Fibroblast of lung (primary cell): ENCODE results near the gene MGLL. TPM values are rescaled to one million over a fixed set of nuclear protein-coding genes. Genes with fewer than 3 reads are reported as not detected.

Source experiments
- DNase-seq, 2 donors: peaks; one replicate each; pipeline versions ENCODE4 v3.0.0 to v3.0.0-alpha.2; 2010; ENCODE audit warnings: low read depth in 2 of 2
- H2AFZ ChIP-seq: 2 replicates; pipeline ENCODE4 v1.5.1; 2012; ENCODE audit warnings: low read length, control low read depth, inconsistent platforms
- H3K27ac ChIP-seq: 2 replicates; pipeline ENCODE4 v1.5.1; 2011; ENCODE audit warnings: low read length, control low read depth; ENCODE audit not compliant: insufficient read depth
- H3K27me3 ChIP-seq: 2 replicates; pipeline ENCODE4 v1.5.1; 2011; ENCODE audit warnings: mild to moderate bottlenecking, low read length; ENCODE audit not compliant: control insufficient read depth, insufficient read depth
- H3K36me3 ChIP-seq: 2 replicates; pipeline ENCODE4 v1.5.1; 2011; ENCODE audit warnings: low read length; ENCODE audit not compliant: control insufficient read depth, insufficient read depth
- H3K4me1 ChIP-seq: 2 replicates; pipeline ENCODE4 v1.5.1; 2011; ENCODE audit warnings: low read length; ENCODE audit not compliant: control insufficient read depth, insufficient read depth; ENCODE audit errors: extremely low read depth
- H3K4me2 ChIP-seq: 2 replicates; pipeline ENCODE4 v1.5.1; 2011; ENCODE audit warnings: low read length, control low read depth; ENCODE audit not compliant: insufficient read depth; ENCODE audit errors: extremely low read depth
- H3K4me3 ChIP-seq, 4 experiments: fragments of 200-600 bp in 1 of 4; sonication (generic) in 1 of 4; replicated peaks in 1 of 4; 2 replicates each; pipeline ENCODE4 v1.5.1; 2011 to 2016; ENCODE audit warnings: low read length in 4 of 4, low read depth in 3 of 4, mild to moderate bottlenecking in 3 of 4, control low read depth in 2 of 4, inconsistent platforms in 1 of 4, mixed read lengths in 1 of 4; ENCODE audit not compliant: insufficient read depth in 1 of 4; ENCODE audit errors: control extremely low read depth in 1 of 4
- H3K79me2 ChIP-seq: 2 replicates; pipeline ENCODE4 v1.5.1; 2012; ENCODE audit warnings: mild to moderate bottlenecking, low read length, inconsistent platforms; ENCODE audit not compliant: control insufficient read depth, insufficient read depth
- H3K9ac ChIP-seq: 2 replicates; pipeline ENCODE4 v1.5.1; 2011; ENCODE audit warnings: mild to moderate bottlenecking, low read length, control low read depth; ENCODE audit not compliant: insufficient read depth
- H3K9me3 ChIP-seq: 2 replicates; pipeline ENCODE4 v1.5.1; 2012; ENCODE audit warnings: low read depth, low read length; ENCODE audit not compliant: control insufficient read depth, insufficient read depth
- H4K20me1 ChIP-seq: 2 replicates; pipeline ENCODE4 v1.5.1; 2011; ENCODE audit warnings: low read length; ENCODE audit not compliant: control insufficient read depth, insufficient read depth; ENCODE audit errors: extremely low read depth
- EZH2 ChIP-seq: IDR thresholded peaks from 2 replicates; pipeline ENCODE4 v1.5.1; 2012; ENCODE audit warnings: low read length, control low read depth, mild to moderate bottlenecking; ENCODE audit errors: missing control alignments
- polyA plus RNA-seq, 2 donors: library from polyadenylated mRNA; depleted of rRNA in 1 of 2; stranded (reverse) in 1 of 2; unstranded in 1 of 2; fragments of >200 nt; gene quantifications; 2 replicates each; pipeline ENCODE4 v1.2.1, GENCODE V29; 2011 to 2012; ENCODE audit warnings: missing spikeins in 1 of 2
- total RNA-seq: library from RNA; depleted of rRNA; stranded (reverse); fragments of >200 nt; gene quantifications from 2 replicates; pipeline ENCODE4 v1.2.1, GENCODE V29; 2014
- TF ChIP-seq, protein P1 (sequence below), 2 donors: IDR thresholded peaks in 1 of 2; conservative IDR thresholded peaks in 1 of 2; 1 replicate in 1 of 2; 2 replicates in 1 of 2; pipeline ENCODE4 v1.5.1; 2011 to 2012; ENCODE audit warnings: low read length in 2 of 2, control low read depth in 1 of 2, inconsistent platforms in 1 of 2, low read depth in 1 of 2, mild to moderate bottlenecking in 1 of 2

MGLL gene
- total and polyA plus RNA-seq, 2 donors (not counting 1 experiment from before 2014, with no cell fraction given): 60.1 to 122 TPM

GRCh38 chr3:127723011-127723567 is 99.2 kb downstream of the MGLL start:
- DNase-seq: no peak
- no peaks in the 10 kb centered on the region for H4K20me1 ChIP-seq
- peaks cover 2% of the 10 kb centered on the region for H3K4me1 ChIP-seq
- H2AFZ ChIP-seq: no peak overlapping the region
- TF ChIP-seq EZH2: no peak
- TF ChIP-seq, protein P1, sequence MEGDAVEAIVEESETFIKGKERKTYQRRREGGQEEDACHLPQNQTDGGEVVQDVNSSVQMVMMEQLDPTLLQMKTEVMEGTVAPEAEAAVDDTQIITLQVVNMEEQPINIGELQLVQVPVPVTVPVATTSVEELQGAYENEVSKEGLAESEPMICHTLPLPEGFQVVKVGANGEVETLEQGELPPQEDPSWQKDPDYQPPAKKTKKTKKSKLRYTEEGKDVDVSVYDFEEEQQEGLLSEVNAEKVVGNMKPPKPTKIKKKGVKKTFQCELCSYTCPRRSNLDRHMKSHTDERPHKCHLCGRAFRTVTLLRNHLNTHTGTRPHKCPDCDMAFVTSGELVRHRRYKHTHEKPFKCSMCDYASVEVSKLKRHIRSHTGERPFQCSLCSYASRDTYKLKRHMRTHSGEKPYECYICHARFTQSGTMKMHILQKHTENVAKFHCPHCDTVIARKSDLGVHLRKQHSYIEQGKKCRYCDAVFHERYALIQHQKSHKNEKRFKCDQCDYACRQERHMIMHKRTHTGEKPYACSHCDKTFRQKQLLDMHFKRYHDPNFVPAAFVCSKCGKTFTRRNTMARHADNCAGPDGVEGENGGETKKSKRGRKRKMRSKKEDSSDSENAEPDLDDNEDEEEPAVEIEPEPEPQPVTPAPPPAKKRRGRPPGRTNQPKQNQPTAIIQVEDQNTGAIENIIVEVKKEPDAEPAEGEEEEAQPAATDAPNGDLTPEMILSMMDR (conservative IDR thresholded peaks at IDR 0.05 in 1 of 2, IDR thresholded peaks at IDR 0.05 in 1 of 2; ENCODE audit: low read depth in 1 of 2, low read length in 2 of 2): no peak
- no peak overlapping the region for H3K27ac ChIP-seq
- no peak overlapping the region for H3K4me3 ChIP-seq
- H3K36me3 ChIP-seq: peaks cover 5% of the 10 kb centered on the region
- H3K4me2 ChIP-seq: peak overlapping the region; percentile 23
- no peaks in the 10 kb centered on the region for H3K27me3 ChIP-seq
- no peaks in the 10 kb centered on the region for H3K79me2 ChIP-seq
- no peak overlapping the region for H3K9ac ChIP-seq
- no peaks in the 10 kb centered on the region for H3K9me3 ChIP-seq

- no peak overlapping the region for H2AFZ ChIP-seq
- H3K4me2 ChIP-seq: no peak overlapping the region
- peaks cover 2% of the 10 kb centered on the region for H3K4me1 ChIP-seq
- H4K20me1 ChIP-seq: no peaks in the 10 kb centered on the region
- DNase-seq: no peak
- H3K27me3 ChIP-seq: no peaks in the 10 kb centered on the region
- no peaks in the 10 kb centered on the region for H3K9me3 ChIP-seq
- peaks cover 5% of the 10 kb centered on the region for H3K36me3 ChIP-seq
- H3K4me3 ChIP-seq: no peak overlapping the region
- no peak overlapping the region for H3K9ac ChIP-seq
- H3K27ac ChIP-seq: no peak overlapping the region
- H3K79me2 ChIP-seq: no peaks in the 10 kb centered on the region
- TF ChIP-seq, protein P1 (conservative IDR thresholded peaks at IDR 0.05 in 1 of 2, IDR thresholded peaks at IDR 0.05 in 1 of 2; ENCODE audit: low read depth in 1 of 2, low read length in 2 of 2): no peak
- no peak for TF ChIP-seq EZH2
Observed at GRCh38 chr3:127722091-127722784, 100.1 kb downstream of the MGLL start.

GRCh38 chr3:127720985-127721935 is 101.1 kb downstream of the MGLL start:
- DNase-seq: no peak
- Histone ChIP-seq H3K36me3 (peaks cover 9% of the 10 kb centered on the region), H3K9me3 (no peaks in the 10 kb centered on the region), H3K9ac (no peak overlapping the region), H3K4me1 (peaks cover 2% of the 10 kb centered on the region), H3K4me2 (no peak overlapping the region), H3K4me3 (no peak overlapping the region), H3K27me3 (no peaks in the 10 kb centered on the region), H2AFZ (no peak overlapping the region), H3K79me2 (no peaks in the 10 kb centered on the region), H3K27ac (no peak overlapping the region), H4K20me1 (no peaks in the 10 kb centered on the region)
- TF ChIP-seq EZH2: no peak
- TF ChIP-seq, protein P1 (conservative IDR thresholded peaks at IDR 0.05 in 1 of 2, IDR thresholded peaks at IDR 0.05 in 1 of 2; ENCODE audit: low read depth in 1 of 2, low read length in 2 of 2): no peak
